Stimulated activated CD4-positive, alpha-beta T cell treated with anti-CD3 and anti-CD28 coated beads, Interleukin-12 subunit alpha, Interleukin-12 subunit beta, amount 100 ng/mL, for 48 hours (primary cell): ENCODE measurements around the gene MEAF6.

Experiments
- DNase-seq, 3 donors: peaks; one replicate each; pipeline ENCODE4 v3.0.0-alpha.2; 2020; ENCODE audit warnings: low read depth in 2 of 3, low spot score in 1 of 3

The MEAF6 gene

DNA sequence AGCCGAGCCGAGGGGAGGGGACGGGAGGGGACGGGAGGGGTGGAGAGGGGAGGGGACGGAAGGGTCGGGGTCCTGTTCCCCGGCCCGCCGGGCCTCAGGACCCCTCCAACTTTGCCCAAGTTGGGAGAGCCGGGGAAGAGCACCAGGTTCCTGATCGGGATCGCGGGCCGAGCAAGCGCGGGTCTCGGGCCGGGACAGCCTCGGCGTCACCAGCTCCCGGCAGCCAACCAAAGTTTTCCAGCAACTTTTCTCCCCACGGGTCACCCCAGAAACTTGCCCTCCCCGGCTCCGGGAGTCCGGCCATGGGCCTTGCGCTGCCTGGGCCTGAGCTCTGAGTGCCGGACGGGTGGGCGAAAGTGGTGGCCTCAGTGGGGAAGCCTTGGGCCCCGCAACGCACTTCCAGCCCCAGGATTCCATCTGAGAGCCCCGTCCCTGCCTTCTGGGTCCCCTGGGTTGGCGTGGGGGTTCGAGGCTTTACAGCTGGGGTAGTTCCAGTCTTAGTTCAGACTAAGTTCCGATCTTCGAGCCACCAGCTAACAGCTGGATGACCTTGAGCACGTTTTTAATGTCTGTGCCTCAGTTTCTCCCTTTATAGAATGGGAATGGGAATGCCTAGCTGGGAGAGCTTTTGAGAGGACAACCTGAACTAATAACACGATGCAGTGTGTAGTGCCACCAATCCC, 39.7 kb downstream of the MEAF6 start:
- no peak for DNase-seq

DNA sequence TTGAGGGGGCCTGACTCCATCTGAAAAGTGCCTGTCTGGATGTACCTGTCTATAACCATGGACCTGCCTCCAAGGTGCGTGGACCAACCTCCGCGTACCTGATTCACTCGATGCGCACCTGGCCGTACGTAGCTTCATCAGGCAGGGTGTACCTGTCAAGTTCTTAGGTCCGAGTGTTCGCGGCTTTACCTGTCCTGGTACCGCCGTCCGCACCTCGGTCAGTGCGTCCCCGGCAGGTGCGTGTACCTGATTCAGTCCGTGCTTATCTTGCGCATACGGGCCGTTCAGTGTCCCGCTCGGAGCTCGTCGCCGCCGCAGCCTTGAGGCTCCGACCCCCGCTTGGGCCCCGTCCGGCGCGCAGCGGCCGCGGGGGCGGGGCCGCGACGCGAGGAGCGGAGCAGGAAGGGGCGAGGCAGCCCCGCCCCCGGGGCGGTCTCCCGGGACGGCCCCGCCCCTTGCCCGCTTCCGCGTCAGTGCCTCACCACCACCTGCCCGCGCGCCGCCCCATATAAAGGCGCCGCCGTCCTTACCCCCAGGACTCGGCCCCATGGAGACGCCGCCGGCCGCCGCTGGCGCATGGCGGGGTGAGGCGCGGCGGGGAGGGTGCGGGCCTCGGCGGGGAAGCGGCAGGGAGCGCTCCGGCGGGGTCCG, 40.4 kb downstream of the MEAF6 start, which contains the start of gene ZC3H12A:
TSS of gene ZC3H12A (plus strand) at position 535 of the 651 bp plus-strand sequence. CDS start 917 bp downstream, outside the sequence.
- peak; percentile 82 to 89 (median 84) for DNase-seq

DNA sequence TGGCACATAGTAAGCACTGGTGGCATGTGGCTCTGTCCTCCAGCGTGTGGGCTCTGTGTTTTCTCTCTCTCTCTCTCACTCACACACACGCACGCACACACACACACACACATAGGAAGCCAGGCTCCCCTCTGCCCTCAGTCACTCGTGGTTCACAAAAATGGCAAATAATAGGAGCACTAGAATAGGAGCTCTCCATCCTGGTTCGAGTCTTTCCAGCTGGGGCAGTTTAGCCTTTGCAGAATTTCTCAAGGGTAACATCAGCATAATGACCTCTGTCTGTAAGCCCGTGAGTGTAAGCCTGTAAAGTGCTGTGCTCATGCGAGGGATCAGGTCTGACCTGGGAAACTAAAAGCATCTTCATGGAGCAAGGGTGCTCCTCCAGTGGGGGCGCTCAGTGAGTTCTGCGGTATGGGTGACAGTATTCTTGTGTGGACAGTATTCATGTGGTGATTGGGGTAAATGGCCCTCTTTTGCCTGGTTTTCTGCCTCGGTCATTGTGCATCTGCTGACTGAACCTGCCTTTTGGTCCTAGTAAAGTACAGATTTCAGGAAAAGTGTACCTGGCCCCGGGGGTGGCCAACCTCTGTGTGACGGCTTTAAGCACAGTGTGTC, 41.0 kb downstream of the MEAF6 start:
- no peak for DNase-seq

DNA sequence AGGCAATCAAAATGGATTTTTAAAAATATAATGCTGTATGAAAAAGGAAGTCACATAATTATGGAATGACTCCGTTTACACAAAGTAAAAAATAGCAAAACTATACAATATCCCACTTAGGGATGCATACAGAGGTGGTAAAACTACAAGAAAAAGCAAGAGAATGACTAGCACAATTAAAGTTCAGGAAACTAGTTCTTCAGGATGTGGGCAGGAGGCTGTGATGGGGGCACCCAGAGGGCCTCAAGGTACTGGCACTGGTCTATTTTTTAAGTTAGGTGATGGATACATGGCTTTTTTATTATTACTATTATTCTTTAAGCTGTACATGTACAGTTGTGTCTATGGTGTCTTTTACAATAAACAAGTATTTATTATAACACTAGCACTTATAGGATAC, 41.6 kb downstream of the MEAF6 start:
- DNase-seq = no peak

DNA sequence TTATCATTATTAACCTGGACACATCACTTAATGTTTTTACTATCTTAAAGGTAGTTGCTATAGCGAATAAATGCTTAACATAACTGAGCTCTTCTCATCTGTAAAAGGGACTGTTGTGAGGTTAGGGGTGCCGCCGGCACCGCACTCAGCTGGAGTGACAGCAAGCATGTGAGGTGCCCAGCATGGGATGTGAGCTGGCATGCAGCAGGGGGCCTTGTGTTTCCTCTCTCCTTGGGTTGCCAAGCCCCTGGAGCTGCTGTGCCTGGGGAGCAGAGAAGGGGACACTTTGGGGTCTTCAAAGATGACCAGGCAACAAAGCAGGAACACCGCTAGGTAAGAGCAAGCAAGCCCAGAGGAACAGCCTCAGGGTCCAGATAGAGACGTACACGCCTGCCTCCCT, 42.3 kb downstream of the MEAF6 start:
- DNase-seq = no peak

DNA sequence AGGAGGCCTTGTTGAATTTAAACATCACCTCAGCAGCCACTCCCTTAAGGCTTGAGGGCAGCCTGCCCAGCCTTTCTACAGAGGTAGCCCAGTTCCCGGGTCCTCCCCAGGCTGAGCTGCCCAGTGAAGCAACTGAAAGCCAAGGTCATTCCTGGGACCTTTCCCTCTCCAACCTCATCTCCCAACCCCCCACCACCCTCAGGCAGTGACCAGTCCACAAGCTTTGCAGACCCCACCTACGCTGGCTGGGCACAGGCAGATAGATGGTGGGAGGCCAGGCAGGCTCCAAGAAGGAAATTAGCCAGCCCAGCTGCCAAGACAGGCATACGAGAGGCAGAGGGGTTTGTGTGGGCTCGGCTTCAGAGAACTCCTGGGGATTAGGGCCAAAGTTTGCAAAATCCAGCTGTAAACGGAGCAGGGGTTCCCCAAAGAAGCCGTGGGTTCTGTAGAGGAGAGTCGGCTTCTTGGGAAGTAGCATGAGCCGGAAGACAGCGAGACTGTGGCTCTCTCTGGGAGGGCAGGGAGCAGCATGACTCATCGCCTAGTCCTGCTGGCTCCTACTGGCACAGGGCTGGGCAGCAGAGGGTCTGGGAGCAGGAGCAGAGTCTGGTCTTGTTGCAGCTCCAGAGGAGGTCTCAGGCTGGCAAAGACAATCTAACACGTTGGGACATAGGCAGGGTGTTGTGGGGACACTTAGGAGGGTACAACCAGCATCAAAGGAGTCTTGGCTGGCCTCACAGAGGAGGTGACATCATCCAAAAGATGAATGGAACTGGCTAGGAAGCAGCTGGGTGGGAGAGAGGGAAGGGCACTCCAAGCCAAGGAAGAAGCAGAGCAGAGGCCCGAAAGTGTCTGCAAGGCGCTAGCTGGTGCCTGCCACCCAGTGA, 43.0 kb downstream of the MEAF6 start:
- DNase-seq = no peak

DNA sequence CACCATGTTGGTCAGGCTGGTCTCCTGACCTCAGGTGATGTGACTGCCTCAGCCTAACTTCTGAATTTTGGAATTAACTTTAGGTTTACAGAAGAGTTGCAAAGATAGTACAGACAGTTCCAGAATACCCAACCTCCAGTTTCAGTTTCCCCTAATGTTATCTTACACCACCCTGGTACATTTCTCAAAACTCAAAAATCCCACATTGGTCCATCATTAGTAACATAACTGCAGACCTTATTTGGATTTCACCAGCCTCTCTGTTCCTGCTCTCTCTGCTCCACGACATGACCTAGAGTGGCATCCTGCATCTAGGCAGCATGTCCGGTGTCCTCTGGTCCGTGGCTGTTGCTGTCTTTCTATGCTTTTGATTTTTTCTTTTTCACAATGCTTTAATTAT, 45.2 kb downstream of the MEAF6 start:
- DNase-seq = no peak

DNA sequence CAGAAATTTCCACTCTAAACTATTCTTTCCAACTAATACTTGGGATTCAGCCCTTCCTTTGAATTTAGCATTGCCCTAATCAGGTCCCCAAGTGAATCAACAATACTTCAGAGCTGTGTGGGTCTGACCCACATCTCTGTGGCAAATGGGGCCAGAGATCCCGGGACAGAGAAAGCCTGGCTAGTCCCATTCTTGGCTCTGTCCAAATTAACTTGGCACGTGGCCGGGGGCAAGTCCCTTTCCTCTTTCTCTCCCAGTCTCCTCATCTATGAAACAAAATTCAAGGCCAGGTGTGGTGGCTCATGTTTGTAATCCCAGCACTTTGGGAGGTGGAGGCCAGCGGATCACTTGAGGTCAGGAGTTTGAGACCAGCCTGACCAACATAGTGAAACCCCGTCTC, 46.5 kb downstream of the MEAF6 start:
- DNase-seq = no peak

DNA sequence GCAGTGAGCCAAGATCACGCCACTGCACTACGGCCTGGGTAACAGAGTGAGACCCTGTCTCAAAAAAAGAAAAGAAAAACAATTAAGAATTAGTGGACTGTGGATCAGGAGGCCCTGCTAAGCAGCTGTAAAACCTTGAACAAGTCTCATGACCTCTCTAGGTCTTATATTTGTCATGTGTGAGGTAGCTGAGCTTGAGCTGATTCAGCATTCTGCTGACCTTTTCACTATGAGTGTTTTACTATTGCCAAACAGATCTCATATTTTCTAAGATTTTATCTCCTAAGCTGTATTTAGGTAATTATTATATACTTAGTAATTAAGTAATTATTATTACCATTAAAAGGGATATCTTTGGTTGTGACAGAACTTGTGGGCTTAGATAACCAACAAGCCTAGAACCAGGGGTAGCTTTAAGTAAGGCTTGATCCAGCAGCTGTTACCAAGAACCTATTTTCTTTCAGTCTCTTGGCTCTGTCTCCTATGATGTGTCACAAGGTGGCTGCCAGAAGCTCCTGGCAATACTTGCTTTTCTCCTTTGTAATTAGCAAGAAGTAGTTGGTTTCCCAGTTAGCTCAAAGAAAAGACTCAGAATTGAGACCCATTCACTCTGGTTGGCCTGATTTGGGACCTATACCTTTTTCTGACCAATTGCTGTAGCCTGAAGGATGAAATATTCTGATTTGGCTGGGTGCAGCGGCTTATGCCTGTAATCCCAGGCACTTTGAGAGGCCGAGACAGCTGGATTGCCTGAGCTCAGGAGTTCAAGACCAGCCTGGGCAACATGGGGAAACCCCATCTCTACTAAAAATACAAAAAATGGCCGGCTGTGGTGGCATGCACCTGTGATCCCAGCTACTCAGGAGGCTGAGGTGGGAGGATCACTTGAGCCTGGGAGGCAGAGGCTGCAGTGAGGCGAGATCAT, 48.7 kb downstream of the MEAF6 start:
- no peak for DNase-seq

DNA sequence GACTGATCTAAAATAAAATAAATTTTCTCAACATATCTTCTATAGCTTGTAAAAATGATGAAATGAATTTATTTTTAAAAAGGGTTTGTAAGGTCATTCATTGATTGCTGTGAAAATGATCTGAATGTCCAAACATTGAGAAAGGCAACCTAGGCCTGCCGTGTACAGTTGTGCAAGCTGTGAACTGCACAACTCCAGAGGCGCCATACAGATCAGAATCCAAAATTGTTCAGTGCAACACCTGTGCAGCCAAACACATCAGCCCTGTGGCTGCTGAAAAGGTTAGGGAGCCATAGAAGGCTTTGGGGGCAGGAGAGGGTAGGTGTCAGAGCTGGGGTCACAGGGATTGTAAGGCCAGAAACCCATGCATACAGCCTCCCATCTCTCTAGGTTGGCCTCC, 50.1 kb downstream of the MEAF6 start:
- DNase-seq = no peak

DNA sequence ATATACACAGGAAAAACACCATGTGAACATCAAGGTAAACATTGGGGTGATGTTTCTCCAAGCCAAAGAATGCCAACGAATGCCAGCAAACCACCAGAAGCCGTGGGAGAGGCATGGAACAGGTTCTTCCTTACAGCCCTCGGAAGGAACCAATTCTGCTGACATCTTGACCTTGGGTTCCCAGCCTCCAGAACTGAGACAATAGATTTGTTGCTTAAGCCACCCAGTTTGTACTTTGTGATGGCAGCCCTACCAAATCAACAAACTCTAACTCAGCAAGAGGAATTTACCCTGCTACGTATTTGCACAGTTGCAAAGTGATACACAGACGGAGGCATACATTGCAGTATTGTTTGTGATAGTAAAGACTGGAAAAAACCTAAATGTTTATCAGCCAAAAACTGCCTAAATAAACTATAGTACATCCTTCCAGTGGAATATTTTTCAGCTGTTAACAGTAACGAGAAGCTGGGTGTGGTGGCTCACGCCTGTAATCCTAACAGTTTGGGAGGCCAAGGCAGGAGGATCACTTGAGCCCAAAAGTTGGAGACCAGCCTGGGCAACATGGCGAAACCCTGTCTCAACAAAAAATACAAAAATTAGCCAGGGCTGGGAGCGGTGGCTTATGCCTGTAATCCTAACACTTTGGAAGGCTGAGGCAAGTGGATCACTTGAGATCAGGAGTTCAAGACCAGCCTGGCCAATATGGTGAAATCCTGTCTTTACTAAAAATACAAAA, 52.7 kb downstream of the MEAF6 start:
- no peak for DNase-seq

DNA sequence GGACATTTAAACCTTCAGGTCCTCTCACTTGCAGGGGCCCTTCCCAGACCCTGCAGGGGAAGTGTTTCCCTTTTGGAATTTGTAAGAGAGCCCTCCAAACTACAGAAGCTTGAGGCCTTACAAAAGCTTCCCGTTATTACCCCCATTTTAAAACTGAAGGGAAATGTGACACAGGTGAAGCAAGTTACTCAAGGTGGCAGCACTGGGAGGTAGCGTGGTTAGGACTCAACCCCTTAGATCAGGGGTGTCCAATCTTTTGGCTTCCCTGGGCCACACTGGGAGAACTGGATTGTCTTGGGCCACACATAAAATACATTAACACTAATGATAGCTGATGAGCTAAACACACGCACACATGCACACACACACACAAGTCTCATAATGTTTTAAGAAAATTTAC, 56.0 kb downstream of the MEAF6 start:
- no peak for DNase-seq

DNA sequence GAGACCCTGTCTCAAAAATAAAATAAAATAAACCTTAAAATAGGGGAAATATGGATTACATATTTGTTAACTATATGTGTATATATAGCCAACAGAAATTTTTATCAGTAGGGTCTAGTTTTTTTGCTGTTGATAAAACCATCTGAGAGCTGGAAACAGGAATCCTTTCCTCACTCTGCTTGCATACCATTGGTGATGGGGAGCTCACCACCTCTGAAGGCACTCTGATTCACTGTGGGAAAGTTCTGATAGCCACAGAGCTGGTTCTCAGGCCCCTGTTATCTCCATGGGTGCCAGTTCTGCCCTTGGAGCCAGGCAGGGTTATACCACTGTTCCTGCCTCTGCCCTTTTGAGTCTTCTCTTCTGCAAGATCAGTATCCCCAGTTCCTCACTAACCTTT, 58.0 kb downstream of the MEAF6 start:
- no peak for DNase-seq

DNA sequence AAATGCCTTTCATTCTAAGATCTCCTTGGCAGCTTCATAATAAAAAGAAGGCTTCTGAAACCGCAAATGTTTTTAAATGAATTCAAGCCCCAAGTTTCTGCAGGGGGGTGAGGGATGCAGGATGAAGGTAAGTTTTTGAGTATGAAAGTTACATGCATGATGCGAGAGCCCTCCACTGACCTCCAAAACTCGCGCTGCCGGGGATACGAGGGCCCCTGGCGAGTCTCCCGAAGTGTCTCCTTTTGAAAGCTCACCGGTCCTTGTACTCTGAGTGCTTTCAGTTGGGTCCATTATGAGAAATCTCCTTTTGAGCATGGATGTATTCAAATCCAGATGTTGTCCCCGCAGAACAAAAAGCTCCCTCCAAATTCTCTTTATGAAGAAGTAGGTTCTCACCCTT, 59.0 kb downstream of the MEAF6 start:
- no peak for DNase-seq

DNA sequence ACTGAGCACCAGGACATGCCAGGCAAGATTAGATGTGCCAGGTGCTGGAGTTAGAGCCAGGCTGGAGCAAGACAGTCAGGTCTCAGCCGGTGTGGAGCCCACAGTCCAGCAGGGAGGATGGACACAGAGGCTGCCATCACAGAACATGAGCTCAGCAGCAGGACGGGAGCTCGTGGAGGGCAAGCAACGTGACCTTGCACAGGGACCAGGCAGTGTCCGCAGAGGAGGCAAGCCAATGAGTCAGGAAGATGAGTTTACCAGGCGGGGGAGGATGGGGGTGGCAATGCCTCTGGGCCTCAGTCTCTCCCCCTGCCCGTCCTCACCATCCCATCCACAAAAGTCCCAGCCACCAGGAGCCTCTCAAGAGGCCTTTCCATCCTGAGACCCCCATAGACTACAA, 60.9 kb downstream of the MEAF6 start:
- no peak for DNase-seq

DNA sequence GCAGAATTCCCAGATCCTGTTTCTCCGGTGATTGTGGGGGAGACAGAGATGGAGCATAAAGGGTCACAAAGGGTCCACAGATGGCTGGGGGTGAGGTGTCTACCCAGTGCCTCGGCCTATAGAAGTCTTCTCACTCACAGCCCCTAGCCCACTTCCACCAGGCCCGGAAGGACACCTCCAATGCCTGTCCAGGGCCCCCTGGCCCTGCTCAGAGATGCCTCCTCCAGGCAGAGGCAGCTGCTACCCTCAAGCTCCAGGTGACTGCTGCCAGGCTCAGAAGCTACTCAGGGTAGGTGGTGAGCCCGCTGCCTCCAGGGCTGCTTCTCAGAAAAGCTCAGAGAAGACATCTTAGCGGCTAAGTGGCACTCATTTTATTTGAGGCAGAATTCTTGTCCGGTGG, 62.1 kb downstream of the MEAF6 start:
- no peak for DNase-seq

DNA sequence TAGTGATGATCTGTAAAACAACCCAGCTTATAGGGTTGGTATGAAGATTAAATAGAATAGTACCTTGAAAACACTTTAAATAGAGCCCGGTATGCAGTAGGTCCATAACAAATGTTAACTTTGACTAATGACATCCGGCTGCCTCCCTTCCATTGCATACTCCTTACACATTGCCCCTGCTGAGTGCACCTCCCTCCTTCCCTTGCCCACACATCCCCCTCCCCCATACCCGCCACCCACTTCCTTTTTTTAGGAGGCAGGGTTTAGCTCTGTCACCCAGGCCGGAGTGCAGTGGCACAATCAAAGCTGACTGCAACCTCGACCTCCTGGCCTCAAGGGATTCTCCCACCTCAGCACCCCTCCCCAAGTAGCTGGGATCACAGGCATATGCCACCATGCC, 64.6 kb downstream of the MEAF6 start:
- no peak for DNase-seq

DNA sequence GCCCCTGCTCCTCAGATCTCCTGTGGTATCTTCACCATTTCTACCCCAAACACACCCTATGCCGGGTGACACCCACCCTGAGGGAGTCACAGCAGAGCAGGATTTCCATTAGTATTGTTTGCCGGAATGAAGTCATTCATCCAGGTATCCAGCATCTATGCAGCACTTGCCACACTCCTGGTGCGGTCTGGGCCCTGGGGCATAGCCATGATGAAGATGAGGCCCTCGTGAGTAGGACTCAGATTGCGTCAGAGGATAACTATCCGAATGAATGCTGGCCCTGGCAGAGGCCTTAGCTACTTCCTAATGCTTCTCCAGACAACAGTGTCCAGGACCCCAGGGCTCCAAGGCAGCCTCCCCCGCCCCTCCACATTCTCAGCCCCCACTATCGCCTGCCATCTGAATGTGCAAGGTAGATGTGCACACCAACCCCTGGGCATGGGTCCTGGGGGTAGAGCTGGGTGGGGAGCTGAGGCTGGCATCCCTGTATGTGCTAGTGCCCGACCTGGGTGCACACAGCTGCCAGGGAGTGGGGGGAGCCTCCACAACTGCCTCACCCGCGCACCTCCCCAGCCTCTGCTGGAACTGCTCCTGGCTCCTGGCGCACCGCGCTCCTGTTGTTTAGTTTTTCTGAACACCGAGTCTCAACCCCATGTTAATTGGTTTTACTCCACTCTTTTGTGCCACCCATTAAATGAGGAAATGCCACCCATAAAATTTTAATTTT, 65.7 kb downstream of the MEAF6 start:
- DNase-seq = no peak

DNA sequence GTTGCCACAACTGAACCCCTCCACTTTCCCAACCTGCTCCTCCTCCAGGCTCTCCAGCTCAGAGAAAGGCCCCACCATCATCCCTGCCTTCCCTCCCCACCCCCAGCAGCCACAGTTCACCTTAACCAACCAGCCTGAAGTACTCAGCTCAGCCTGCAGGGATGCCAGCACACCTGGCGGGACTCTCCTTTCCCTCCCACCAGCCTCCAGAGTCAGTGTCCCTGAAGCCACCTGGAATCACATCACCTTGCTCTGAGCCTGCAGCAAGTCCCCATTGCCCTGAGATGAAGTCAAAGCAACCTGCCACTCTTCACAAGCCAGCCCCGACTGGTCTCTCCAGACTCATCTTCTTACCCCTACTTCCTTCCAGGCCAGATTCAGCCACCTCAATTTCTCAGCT, 66.4 kb downstream of the MEAF6 start:
- no peak for DNase-seq
